HG03457 (cell line): ENCODE results near the gene RLIM.

Experiments
- ATAC-seq: cut with Tn5 transposase; IDR thresholded peaks from one replicate; pipeline ENCODE4 v1.9.1; 2021; ENCODE audit warnings: moderate number of reproducible peaks; ENCODE audit not compliant: unreplicated experiment

RLIM gene

DNA sequence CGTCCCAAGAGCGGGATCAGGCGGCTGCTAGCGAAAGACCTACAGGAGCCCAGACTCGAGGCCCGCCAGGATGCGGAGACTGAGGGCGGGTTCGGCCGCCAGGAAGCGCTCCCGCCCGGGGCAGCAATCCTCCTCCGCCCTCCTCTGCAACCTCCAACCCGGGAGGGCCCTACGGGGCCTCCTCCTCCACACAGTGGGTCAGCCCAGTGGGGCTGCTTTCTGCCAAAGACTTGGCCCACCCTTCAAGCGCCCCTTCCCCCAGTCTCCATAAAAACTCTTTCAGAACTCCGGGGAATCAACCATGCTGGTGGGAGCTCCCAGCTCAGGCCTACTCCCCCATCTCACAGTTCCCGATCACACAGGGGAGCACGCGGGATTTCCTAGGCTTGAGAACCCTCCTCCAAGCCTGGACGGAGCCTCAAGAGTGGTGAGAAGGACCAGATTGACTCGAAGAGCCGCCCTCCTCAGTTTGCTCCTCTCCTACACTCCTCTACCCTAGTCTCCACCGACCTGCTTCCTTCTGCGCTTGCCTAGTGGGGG is 77.5 kb downstream of the RLIM start:
- peak; percentile 8 for ATAC-seq

DNA sequence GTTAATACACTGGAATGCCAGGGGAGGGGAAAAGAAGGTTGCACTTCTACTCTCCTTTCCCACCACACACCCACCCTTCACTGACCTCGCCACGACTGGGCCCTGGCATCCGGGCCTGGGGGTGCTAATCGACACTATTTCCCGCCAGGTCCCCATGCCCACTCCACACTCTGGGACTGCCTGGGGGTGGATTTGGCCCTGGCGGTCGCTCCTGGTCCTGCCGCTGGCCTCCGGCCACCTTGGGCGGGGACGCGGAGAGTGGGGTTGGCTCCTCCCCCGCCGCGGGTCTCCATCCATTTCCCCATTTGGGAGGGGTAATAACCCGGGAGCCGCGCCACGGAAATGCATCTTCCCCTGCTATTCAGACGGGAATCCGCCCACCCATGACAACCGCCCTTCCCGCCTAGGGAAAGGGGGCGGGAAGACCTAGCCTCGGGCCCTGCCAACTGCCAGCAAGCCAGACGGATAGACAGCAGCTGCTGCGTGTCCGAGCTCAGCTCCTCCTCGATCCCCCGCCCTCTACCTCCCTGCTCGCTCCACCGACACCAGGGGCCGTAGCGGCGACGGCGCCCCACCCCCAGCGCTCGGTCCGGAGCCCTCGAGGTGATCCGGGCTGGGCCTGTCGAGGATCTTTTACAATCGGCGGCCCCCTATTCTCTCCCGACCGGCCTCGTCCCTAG is 78.1 kb downstream of the RLIM start:
- ATAC-seq: peak; percentile 56

- no peak for ATAC-seq
Measured at GRCh38 chrX:74535408-74536151, 78.8 kb downstream of the RLIM start.
